GM19438 (cell line): ENCODE results near the gene SH3BGRL2.
"Not testable (repeated sequence)": the region's sequence is repeated elsewhere in the genome, so short reads cannot be mapped to it uniquely, and the experiment has no call there.

Source experiments
- ATAC-seq: cut with Tn5 transposase; IDR thresholded peaks from one replicate; pipeline ENCODE4 v1.9.1; 2021; ENCODE audit warnings: low read depth; ENCODE audit not compliant: unreplicated experiment

Gene SH3BGRL2

GRCh38 chr6:79731471-79731870, 100.3 kb downstream of the SH3BGRL2 start:
- ATAC-seq = no peak

GRCh38 chr6:79733388-79733787, 102.3 kb downstream of the SH3BGRL2 start:
- ATAC-seq = no peak

- no peak for ATAC-seq
These were observed 103.2 kb downstream of the SH3BGRL2 start for GRCh38 chr6:79734374-79734773.

- ATAC-seq = no peak
These were observed 104.1 kb downstream of the SH3BGRL2 start for GRCh38 chr6:79735183-79735582.

- no peak for ATAC-seq
These were observed 106.0 kb downstream of the SH3BGRL2 start for GRCh38 chr6:79737172-79737571.

GRCh38 chr6:79742030-79742429, 110.9 kb downstream of the SH3BGRL2 start:
- ATAC-seq = no peak

GRCh38 chr6:79745282-79745681, 114.2 kb downstream of the SH3BGRL2 start:
- not testable (repeated sequence) for ATAC-seq

- ATAC-seq = not testable (repeated sequence)
These were observed 115.2 kb downstream of the SH3BGRL2 start for GRCh38 chr6:79746325-79746724.

- ATAC-seq = no peak
These were observed 119.7 kb downstream of the SH3BGRL2 start for GRCh38 chr6:79750806-79751205.
